RWPE2 (cell line): ENCODE results near the gene DDX25.

Experiments
- ATAC-seq: fragments of 200-7000 bp; cut with Tn5 transposase; 3 replicates; pipeline ENCODE4 v1.9.1; 2021; ENCODE audit warnings: low read depth
- DNase-seq: peaks from one replicate; pipeline ENCODE4 v3.0.0-alpha.2; 2020; ENCODE audit warnings: low spot score
- H3K27ac ChIP-seq: fragments of 450-650 bp; 2 replicates; pipeline ENCODE4 v1.5.1; 2017; ENCODE audit warnings: mild to moderate bottlenecking; ENCODE audit not compliant: poor library complexity, severe bottlenecking
- H3K27me3 ChIP-seq: fragments of 250-450 bp; sonication (Bioruptor Pico); 2 replicates; pipeline ENCODE4 v1.5.1; 2021; ENCODE audit warnings: mild to moderate bottlenecking, moderate library complexity; ENCODE audit not compliant: insufficient read depth, poor library complexity, severe bottlenecking
- H3K36me3 ChIP-seq: fragments of 250-450 bp; sonication (Bioruptor Pico); 2 replicates; pipeline ENCODE4 v1.5.1; 2020; ENCODE audit warnings: low read depth, mild to moderate bottlenecking, moderate library complexity
- H3K4me1 ChIP-seq: fragments of 250-450 bp; sonication (Bioruptor Pico); 2 replicates; pipeline ENCODE4 v1.5.1; 2021; ENCODE audit warnings: mild to moderate bottlenecking, moderate library complexity; ENCODE audit not compliant: insufficient read depth, poor library complexity, severe bottlenecking
- H3K4me3 ChIP-seq: fragments of 250-450 bp; sonication (Bioruptor Pico); 2 replicates; pipeline ENCODE4 v1.5.1; 2021; ENCODE audit warnings: mild to moderate bottlenecking, moderate library complexity; ENCODE audit not compliant: severe bottlenecking
- H3K9me3 ChIP-seq: fragments of 250-450 bp; sonication (Bioruptor Pico); 2 replicates; pipeline ENCODE4 v1.5.1; 2021; ENCODE audit warnings: mild to moderate bottlenecking, moderate library complexity; ENCODE audit not compliant: severe bottlenecking
- CTCF ChIP-seq: fragments of 450-650 bp; IDR thresholded peaks from one replicate; pipeline ENCODE4 v1.5.1; 2017; ENCODE audit warnings: mild to moderate bottlenecking, moderate library complexity; ENCODE audit not compliant: poor library complexity, severe bottlenecking

DDX25 gene

GRCh38 chr11:125947419-125948277 is 43.3 kb downstream of the DDX25 start:
- DNase-seq (no peak), ATAC-seq (no peak)
- Histone ChIP-seq H3K27me3 (no peaks in the 10 kb centered on the region), H3K27ac (no peak overlapping the region), H3K4me3 (no peak overlapping the region), H3K9me3 (no peaks in the 10 kb centered on the region), H3K36me3 (no peaks in the 10 kb centered on the region), H3K4me1 (peaks cover 5% of the 10 kb centered on the region)
- TF ChIP-seq CTCF, result no peak

- no peak overlapping the region for H3K4me3 ChIP-seq
- no peak for TF ChIP-seq CTCF
- H3K36me3 ChIP-seq, result no peaks in the 10 kb centered on the region
- no peaks in the 10 kb centered on the region for H3K9me3 ChIP-seq
- DNase-seq, result no peak
- no peaks in the 10 kb centered on the region for H3K27me3 ChIP-seq
- H3K4me1 ChIP-seq, result peaks cover 13% of the 10 kb centered on the region
- ATAC-seq, result no peak
- H3K27ac ChIP-seq, result no peak overlapping the region
These were observed 44.2 kb downstream of the DDX25 start for GRCh38 chr11:125948278-125949051.

GRCh38 chr11:125949271-125950177 is 45.2 kb downstream of the DDX25 start:
- ATAC-seq (no peak), DNase-seq (no peak)

GRCh38 chr11:125950178-125950490 is 45.8 kb downstream of the DDX25 start:
- Histone ChIP-seq H3K27ac (no peak overlapping the region), H3K9me3 (no peaks in the 10 kb centered on the region), H3K36me3 (no peaks in the 10 kb centered on the region), H3K27me3 (no peaks in the 10 kb centered on the region), H3K4me3 (no peak overlapping the region), H3K4me1 (peaks cover 18% of the 10 kb centered on the region)
- DNase-seq, result no peak
- ATAC-seq, result no peak
- no peak for TF ChIP-seq CTCF

More at GRCh38 chr11:125949271-125950177, 45.2 kb downstream of the DDX25 start:
- Histone ChIP-seq H3K4me1 (peaks cover 18% of the 10 kb centered on the region), H3K27me3 (no peaks in the 10 kb centered on the region), H3K9me3 (no peaks in the 10 kb centered on the region), H3K4me3 (no peak overlapping the region), H3K27ac (no peak overlapping the region), H3K36me3 (no peaks in the 10 kb centered on the region)
- no peak for TF ChIP-seq CTCF
